ENCODE measurements around the gene GBP1.
A peak's percentile ranks its signal among the peaks of the same experiment; 100 is the strongest.
"Not testable (repeated sequence)": the region's sequence is repeated elsewhere in the genome, so short reads cannot be mapped to it uniquely, and the experiment has no call there.

The GBP1 gene

GRCh38 chr1:89025928-89026327, 39.1 kb downstream of the GBP1 start:
- H2BK5ac ChIP-seq (ENCODE audit: low read length) = no peak overlapping the region
- no peak overlapping the region for H3K18ac ChIP-seq (ENCODE audit: low read length)
- no peaks in the 10 kb centered on the region for H3K79me2 ChIP-seq (ENCODE audit: control insufficient read depth, insufficient read depth, low read length)
- no peak overlapping the region for H3K4ac ChIP-seq (ENCODE audit: low read depth, low read length)
- H2BK15ac ChIP-seq (replicated peaks; ENCODE audit: low read depth) = no peak overlapping the region
- H3K23ac ChIP-seq (ENCODE audit: low read length) = no peak overlapping the region
- H2BK120ac ChIP-seq (ENCODE audit: low read depth, low read length) = no peak overlapping the region
- H2AK5ac ChIP-seq (ENCODE audit: low read length) = no peak overlapping the region
- H3K4me2 ChIP-seq (ENCODE audit: low read length) = no peak overlapping the region
- H3K9ac ChIP-seq (ENCODE audit: low read length) = no peak overlapping the region
- no peaks in the 10 kb centered on the region for H3K79me1 ChIP-seq (ENCODE audit: low read length)
- H3K4me3 ChIP-seq (ENCODE audit: low read length) = no peak overlapping the region
- WGBS (ENCODE audit: extremely low coverage, insufficient coverage, low lambda C conversion rate) = no CpG with 5 or more reads among the region's 3 CpGs
- no peaks in the 10 kb centered on the region for H3K36me3 ChIP-seq (ENCODE audit: control insufficient read depth, insufficient read depth, low read length)
- no peaks in the 10 kb centered on the region for H3K4me1 ChIP-seq (ENCODE audit: control insufficient read depth, low read depth, low read length)
- no peak for DNase-seq
- no peak overlapping the region for H3K27ac ChIP-seq (ENCODE audit: low read depth, low read length)
- H4K5ac ChIP-seq (ENCODE audit: low read length) = no peak overlapping the region
- no peak overlapping the region for H4K8ac ChIP-seq (ENCODE audit: low read depth, low read length)
- no peak overlapping the region for H3K56ac ChIP-seq (ENCODE audit: low read length)
- H3K27me3 ChIP-seq (ENCODE audit: insufficient read depth, low read length, poor library complexity) = no peaks in the 10 kb centered on the region

DNA sequence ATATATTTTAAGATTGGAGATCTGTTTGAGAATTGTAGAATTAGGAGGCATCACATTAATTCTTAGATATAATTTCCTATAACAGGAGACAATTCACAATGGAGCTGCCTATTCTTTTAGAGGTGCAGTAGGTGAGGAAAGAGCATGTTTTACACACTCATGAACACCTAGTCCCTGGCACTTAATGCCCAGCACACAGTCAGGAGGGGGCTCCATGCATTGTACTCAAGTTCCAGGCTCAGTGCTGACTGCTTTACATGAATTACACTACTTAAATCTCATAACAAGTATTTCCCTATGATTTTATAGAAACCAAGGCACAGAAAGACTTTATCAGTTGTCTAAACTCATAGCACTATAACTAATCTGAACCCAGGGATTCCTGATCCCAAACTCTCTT, 42.0 kb downstream of the GBP1 start:
- no peaks in the 10 kb centered on the region for H3K27me3 ChIP-seq (ENCODE audit: insufficient read depth, low read length, poor library complexity)
- H3K79me2 ChIP-seq (ENCODE audit: control insufficient read depth, insufficient read depth, low read length) = no peaks in the 10 kb centered on the region
- no peak overlapping the region for H4K8ac ChIP-seq (ENCODE audit: low read depth, low read length)
- H2BK15ac ChIP-seq (replicated peaks; ENCODE audit: low read depth) = no peak overlapping the region
- H3K4me1 ChIP-seq (ENCODE audit: control insufficient read depth, low read depth, low read length) = no peaks in the 10 kb centered on the region
- H2BK5ac ChIP-seq (ENCODE audit: low read length) = no peak overlapping the region
- H4K5ac ChIP-seq (ENCODE audit: low read length) = no peak overlapping the region
- no peak overlapping the region for H3K27ac ChIP-seq (ENCODE audit: low read depth, low read length)
- H3K56ac ChIP-seq (ENCODE audit: low read length) = no peak overlapping the region
- H3K9ac ChIP-seq (ENCODE audit: low read length) = no peak overlapping the region
- no peak overlapping the region for H2BK120ac ChIP-seq (ENCODE audit: low read depth, low read length)
- no peak overlapping the region for H3K4me2 ChIP-seq (ENCODE audit: low read length)
- no peaks in the 10 kb centered on the region for H3K36me3 ChIP-seq (ENCODE audit: control insufficient read depth, insufficient read depth, low read length)
- H3K4ac ChIP-seq (ENCODE audit: low read depth, low read length) = no peak overlapping the region
- H3K23ac ChIP-seq (ENCODE audit: low read length) = no peak overlapping the region
- H3K18ac ChIP-seq (ENCODE audit: low read length) = no peak overlapping the region
- H3K4me3 ChIP-seq (ENCODE audit: low read length) = no peak overlapping the region
- no peaks in the 10 kb centered on the region for H3K79me1 ChIP-seq (ENCODE audit: low read length)
- no peak overlapping the region for H2AK5ac ChIP-seq (ENCODE audit: low read length)
- no peak for DNase-seq

GRCh38 chr1:89022167-89022959, 42.6 kb downstream of the GBP1 start, which contains the start of gene GBP3:
TSS of gene GBP3 (minus strand) at chr1:89022866. CDS start at chr1:89020721, 2,145 bp downstream.
- peak within 1 kb of the TSS; percentile 34 for H3K56ac ChIP-seq (ENCODE audit: low read length)
- H3K79me2 ChIP-seq (ENCODE audit: control insufficient read depth, insufficient read depth, low read length) = no peaks in the 10 kb centered on the region
- no CpG with 5 or more reads among the region's 5 CpGs for WGBS (ENCODE audit: extremely low coverage, insufficient coverage, low lambda C conversion rate)
- no peak within 1 kb of the TSS for H2BK15ac ChIP-seq (replicated peaks; ENCODE audit: low read depth)
- no peak within 1 kb of the TSS for H3K18ac ChIP-seq (ENCODE audit: low read length)
- H3K79me1 ChIP-seq (ENCODE audit: low read length) = no peaks in the 10 kb centered on the region
- no peak for DNase-seq
- no peak within 1 kb of the TSS for H3K4me3 ChIP-seq (ENCODE audit: low read length)
- H3K4me1 ChIP-seq (ENCODE audit: control insufficient read depth, low read depth, low read length) = no peaks in the 10 kb centered on the region
- H3K23ac ChIP-seq (ENCODE audit: low read length) = no peak within 1 kb of the TSS
- no peak within 1 kb of the TSS for H4K5ac ChIP-seq (ENCODE audit: low read length)
- no peak within 1 kb of the TSS for H3K4me2 ChIP-seq (ENCODE audit: low read length)
- no peak within 1 kb of the TSS for H2BK120ac ChIP-seq (ENCODE audit: low read depth, low read length)
- H3K27me3 ChIP-seq (ENCODE audit: insufficient read depth, low read length, poor library complexity) = no peaks in the 10 kb centered on the region
- H3K27ac ChIP-seq (ENCODE audit: low read depth, low read length) = no peak within 1 kb of the TSS
- H3K4ac ChIP-seq (ENCODE audit: low read depth, low read length) = no peak within 1 kb of the TSS
- no peak within 1 kb of the TSS for H4K8ac ChIP-seq (ENCODE audit: low read depth, low read length)
- no peaks in the 10 kb centered on the region for H3K36me3 ChIP-seq (ENCODE audit: control insufficient read depth, insufficient read depth, low read length)
- H2BK5ac ChIP-seq (ENCODE audit: low read length) = no peak within 1 kb of the TSS
- no peak within 1 kb of the TSS for H3K9ac ChIP-seq (ENCODE audit: low read length)
- H2AK5ac ChIP-seq (ENCODE audit: low read length) = no peak within 1 kb of the TSS

DNA sequence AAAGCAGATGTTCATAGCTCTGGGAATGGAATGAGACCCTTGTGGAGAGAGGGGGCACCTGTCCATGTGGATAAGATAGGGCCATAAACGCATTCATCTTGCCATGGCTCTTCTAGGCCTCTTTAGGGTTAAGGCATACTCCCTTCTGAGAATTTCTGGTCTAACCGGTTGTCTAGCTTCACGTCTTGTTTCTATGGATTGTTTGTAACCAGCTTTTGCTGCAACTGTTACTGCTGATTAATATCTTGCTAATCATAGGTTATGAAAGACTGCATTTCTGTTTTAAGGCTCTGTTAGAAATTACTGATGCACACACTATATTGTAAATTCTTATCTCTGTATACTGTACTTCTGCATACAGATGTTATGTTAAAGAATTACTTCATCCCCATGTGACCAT, 46.7 kb downstream of the GBP1 start:
- H3K4me2 ChIP-seq (ENCODE audit: low read length); H3K9ac ChIP-seq (ENCODE audit: low read length); H3K4me3 ChIP-seq (ENCODE audit: low read length); H3K4me1 ChIP-seq (ENCODE audit: control insufficient read depth, low read depth, low read length); H3K27me3 ChIP-seq (ENCODE audit: insufficient read depth, low read length, poor library complexity); H3K27ac ChIP-seq (ENCODE audit: low read depth, low read length); H3K36me3 ChIP-seq (ENCODE audit: control insufficient read depth, insufficient read depth, low read length); H2BK120ac ChIP-seq (ENCODE audit: low read depth, low read length); H4K5ac ChIP-seq (ENCODE audit: low read length); H2BK5ac ChIP-seq (ENCODE audit: low read length); H3K4ac ChIP-seq (ENCODE audit: low read depth, low read length); H3K23ac ChIP-seq (ENCODE audit: low read length); H2BK15ac ChIP-seq (replicated peaks; ENCODE audit: low read depth); H3K79me2 ChIP-seq (ENCODE audit: control insufficient read depth, insufficient read depth, low read length); H4K8ac ChIP-seq (ENCODE audit: low read depth, low read length); H3K18ac ChIP-seq (ENCODE audit: low read length); H3K56ac ChIP-seq (ENCODE audit: low read length); H3K79me1 ChIP-seq (ENCODE audit: low read length); DNase-seq; H2AK5ac ChIP-seq (ENCODE audit: low read length): not testable (repeated sequence)
- WGBS (ENCODE audit: extremely low coverage, insufficient coverage, low lambda C conversion rate) = no CpG with 5 or more reads among the region's 3 CpGs

GRCh38 chr1:89008511-89008910, 56.5 kb downstream of the GBP1 start:
- WGBS (ENCODE audit: extremely low coverage, insufficient coverage, low lambda C conversion rate) = no CpG with 5 or more reads among the region's 4 CpGs
- DNase-seq = no peak
- Histone ChIP-seq H4K5ac (ENCODE audit: low read length) (no peak overlapping the region), H3K4me3 (ENCODE audit: low read length) (no peak overlapping the region), H3K4me1 (ENCODE audit: control insufficient read depth, low read depth, low read length) (no peaks in the 10 kb centered on the region), H2BK120ac (ENCODE audit: low read depth, low read length) (no peak overlapping the region), H3K36me3 (ENCODE audit: control insufficient read depth, insufficient read depth, low read length) (no peaks in the 10 kb centered on the region), H2AK5ac (ENCODE audit: low read length) (no peak overlapping the region), H3K27me3 (ENCODE audit: insufficient read depth, low read length, poor library complexity) (no peaks in the 10 kb centered on the region), H2BK5ac (ENCODE audit: low read length) (no peak overlapping the region), H3K18ac (ENCODE audit: low read length) (no peak overlapping the region), H3K4ac (ENCODE audit: low read depth, low read length) (no peak overlapping the region), H3K79me1 (ENCODE audit: low read length) (no peaks in the 10 kb centered on the region), H3K56ac (ENCODE audit: low read length) (no peak overlapping the region), H3K27ac (ENCODE audit: low read depth, low read length) (no peak overlapping the region), H4K8ac (ENCODE audit: low read depth, low read length) (no peak overlapping the region), H3K23ac (ENCODE audit: low read length) (no peak overlapping the region), H3K79me2 (ENCODE audit: control insufficient read depth, insufficient read depth, low read length) (no peaks in the 10 kb centered on the region), H3K9ac (ENCODE audit: low read length) (no peak overlapping the region), H3K4me2 (ENCODE audit: low read length) (no peak overlapping the region), H2BK15ac (replicated peaks; ENCODE audit: low read depth) (no peak overlapping the region)
